OCI-M2 (cell line): ENCODE data around the gene CBX1.

Experiments used
- DNase-seq: peaks from one replicate; lab custom pipeline; 2025; ENCODE audit not compliant: unreplicated experiment; lab: John Stamatoyannopoulos, UW

CBX1 gene

DNA sequence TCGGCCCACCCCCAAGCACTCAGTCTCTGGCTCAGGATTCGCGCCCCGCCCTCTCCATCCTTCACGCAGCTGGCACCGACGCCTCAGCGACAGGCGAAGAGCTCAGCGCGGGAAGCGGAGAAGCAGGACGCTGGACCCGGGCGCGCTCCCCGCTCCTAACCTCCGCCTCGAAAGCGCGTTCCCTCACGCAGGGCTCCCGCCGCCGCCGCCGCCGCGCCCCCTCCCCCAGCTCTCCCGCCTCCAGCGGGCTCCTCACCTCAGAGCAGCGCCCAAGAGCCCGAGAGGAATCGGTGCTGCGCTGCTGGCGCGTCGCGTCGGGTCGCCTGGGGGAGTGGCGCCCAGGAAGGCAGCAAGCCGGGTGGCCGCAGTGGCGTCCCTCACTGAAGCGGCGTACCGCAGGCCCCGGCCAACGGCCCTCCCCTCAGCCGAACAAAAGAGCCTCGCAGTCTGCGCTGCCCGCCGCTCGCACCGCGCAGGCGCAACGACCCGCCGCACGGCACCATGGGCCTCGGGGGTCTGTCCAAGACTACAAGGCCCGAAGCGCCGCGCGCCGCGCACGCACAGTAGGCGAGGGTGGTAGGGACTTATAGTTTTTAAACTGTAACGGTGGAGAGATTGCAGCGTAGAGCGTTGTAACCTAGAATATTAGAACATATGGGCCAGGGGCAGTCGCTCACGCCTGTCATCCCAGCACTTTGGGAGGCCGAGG lies at the start of gene CBX1:
Gene CBX1 (minus strand): TSS at position 467 of the 709 bp plus-strand sequence. CDS start 24,474 bp downstream, outside the sequence.
- DNase-seq, result peak; percentile 45

DNA sequence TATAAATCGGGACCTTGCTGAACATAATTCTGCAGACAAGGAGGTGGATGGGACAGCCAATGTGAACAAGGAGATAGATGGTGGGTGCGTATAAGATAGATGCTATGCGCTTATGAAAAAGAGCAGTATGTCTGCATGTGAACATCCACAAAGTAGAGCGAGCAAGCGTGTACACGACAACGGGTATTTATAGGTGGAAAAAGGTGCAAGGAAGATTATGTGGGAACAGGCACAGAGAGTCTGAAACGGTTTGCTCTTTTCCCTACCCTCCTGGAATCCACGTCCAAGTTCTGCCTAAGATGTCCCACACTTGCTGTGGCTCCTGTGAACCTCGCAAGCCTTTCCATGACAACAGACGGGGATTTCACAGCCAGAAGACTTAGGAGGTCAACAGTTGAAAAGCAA lies 49.3 kb upstream of the CBX1 start:
- DNase-seq, result no peak

DNA sequence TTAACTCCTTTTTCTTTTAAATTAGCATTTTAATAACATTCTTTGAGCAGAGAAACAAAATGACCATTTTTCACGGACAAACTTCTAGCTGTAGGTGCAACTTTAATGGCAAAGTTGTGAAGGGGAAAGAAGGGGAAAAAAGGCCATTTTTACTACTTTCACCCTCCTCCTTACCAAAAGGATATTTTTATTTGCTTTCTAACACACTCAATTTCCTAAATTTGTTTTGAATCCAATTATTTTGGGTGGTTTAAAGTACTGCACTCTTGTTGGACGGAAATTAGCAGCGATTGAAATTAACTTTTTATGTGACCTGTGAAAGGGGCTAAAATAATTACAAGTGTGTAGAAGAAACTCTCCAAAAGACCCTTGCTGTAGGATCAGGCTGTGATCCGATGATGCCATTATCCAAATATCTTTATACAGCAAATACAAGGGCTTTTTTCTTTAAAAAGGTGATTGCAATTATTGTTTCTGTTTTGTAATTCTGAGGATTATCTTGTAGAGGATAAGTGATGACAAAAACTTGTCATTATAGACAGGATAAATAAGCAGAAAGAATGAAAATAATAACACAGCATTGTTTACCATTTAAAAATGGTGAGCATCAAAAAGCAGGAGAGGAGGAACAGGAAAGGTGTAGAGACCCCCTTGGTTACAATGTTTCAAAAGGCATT lies 48.6 kb upstream of the CBX1 start:
- DNase-seq, result no peak

DNA sequence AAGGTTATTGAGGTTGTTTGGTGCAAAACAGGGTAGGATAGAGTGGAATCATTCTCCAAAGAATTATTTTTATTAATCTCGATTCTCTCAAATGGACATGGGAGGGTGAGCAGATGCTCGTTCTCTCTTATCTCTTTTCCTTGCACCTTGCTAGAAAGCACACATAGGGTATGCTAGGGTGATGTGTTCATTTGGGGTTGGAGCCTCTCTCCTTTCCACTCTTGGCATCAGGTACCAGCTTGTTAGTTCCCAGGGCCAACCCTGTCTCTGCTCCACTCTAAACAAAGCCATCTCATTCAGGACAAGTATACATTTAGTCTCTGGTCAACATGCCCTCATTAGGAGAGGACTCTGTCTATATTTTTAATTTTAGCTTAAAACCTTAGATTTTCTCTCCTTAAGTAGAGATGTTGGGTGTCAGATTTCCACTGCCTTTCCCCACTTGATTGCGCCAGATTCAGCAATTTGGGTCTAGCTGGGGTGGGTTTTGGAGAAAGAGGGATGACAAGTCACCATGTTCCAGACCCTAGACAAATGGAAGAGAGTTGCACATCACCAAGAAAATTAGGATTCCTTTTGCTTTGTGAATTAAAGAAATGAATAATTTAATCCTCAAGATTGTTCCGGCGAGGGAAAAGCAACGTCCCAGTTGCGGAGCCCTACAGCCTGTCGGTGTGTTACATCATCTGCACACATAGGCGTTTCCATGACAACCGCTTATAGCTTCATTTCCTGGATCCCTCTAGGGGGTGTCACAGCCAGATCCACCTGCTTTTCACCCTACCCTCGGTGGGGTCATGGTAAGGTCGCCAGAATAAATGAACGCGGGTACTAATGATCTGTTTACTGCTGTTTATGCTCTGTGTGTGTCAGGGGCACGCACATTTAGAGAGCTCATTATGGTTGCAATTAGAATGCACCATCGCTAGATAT lies 47.8 kb upstream of the CBX1 start:
- DNase-seq, result no peak

DNA sequence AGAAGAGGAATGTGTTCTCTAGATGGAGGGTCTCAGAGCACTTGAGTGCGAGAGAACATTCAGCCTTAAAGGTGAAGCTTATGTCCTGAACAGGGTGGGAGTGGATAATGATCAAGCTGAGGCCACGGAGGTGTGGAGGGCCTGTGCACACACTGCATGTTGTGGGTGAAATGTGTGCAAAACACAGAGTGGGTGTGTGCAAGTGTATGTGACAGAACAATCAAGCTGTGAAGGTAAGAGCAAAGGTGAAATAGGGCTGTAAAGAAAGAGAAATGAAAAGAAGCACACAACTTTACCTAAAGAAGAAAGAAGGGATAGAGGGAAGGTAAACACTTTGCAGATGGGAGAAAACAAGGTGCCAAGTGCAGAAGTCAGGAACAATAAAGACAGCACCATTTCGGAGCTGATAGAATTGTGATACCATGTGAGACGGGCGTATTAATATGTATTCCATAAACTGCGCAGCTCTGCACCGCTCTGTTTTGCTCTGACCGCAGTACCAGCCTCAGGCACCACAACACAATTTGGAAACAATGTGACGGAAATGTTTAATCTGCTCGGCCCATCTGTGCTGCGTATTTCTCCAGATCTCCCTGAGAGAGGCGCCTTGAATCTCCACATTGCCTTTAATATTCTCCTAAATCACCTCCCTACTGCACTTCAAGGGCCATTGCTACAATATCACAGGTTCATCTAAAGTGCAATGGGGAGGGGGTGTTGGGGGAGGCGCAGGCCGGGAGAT lies 46.9 kb upstream of the CBX1 start:
- DNase-seq, result no peak

DNA sequence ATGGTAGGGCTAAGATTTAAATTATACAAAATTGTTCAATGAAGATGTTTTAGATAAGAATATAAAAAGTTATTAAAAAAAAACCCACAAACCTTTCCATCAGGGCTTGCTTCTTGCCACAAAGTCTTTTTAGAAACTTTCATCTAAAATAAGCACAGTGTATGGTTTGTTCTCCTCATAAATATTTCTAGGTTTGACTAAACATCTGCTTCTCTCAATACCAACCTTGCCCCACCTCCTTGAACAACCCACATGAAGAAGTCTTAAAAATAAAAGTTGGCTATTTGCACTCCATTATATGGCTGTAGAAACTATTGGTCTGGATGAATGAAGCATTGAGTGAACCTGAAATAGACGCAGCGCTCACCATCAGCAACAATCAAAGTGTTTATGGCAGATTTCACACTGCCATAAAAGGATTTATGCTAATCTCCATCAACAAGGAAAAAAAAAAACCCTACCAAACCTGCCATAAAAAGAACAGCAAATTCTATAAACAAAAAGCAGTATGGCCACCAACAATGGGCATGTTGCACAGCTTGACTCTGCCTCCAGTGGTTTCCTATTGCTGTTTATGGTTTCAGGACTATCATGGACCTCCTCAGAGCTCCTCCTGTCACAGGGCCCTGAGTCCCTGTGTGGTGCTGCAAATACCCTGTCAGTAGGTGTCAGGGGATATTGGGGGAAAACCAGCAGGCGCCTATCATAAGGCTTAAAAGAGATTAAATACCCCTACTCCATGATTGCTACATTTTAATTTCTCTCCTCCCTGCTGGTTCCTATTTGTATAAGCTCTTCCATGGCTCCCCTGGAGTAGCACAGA lies 43.9 kb upstream of the CBX1 start:
- no peak for DNase-seq

DNA sequence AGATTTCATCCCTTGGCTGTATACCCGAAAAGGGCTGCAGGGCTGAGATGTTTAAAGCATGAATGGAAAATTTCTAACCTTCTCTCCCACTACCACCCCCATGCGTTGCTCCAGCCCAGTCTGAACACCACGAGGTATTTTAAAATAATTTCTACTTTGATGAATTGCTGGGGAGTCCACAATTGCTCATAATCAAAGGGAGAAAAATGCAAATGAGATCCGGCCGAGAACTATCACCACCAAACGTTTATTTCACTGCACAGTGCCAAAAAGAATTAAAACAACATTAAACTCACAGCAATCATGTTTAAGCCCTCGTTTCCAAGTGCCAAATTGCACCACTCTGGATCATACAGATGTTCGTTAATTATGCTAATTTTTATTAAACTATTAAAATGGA lies 43.0 kb upstream of the CBX1 start:
- DNase-seq, result no peak

DNA sequence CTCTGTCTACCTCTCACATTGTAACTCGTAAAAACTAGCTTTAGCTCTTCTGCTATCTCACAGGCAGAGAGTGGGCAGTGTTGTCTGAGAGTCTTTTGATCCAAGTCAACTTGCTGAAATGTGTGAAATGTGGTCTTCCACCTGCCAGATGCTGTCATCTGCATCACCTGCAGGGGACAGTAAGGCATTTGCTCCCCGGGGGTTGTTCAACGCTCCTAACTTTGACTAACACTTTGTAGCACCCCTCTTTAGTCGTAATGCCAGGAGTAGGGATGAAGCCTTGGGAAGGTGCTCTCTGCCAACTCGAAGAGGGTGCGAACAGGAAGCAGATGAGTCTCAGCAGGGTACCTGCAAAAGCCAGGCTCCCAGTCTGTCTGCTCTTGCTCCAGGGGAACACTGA lies 42.4 kb upstream of the CBX1 start:
- DNase-seq, result no peak

DNA sequence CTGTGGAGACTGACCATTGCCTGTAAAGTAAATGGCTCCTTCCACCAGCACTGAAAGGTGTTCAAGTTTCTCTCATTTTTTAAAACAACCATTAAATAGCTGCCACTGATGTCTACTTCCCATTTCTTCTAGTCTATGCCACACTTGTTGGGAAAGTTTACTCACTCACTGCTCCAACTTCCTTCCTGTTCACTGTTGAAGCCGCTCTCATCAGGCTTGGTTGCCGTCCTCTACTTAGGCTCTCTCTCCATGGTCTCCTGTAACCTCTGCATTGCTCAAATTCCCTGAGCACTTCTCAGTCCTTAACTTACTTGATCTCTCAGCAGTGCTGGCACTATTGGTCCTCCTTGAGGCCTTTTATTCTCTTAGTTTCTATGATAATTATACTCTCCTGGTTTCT lies 38.7 kb upstream of the CBX1 start:
- no peak for DNase-seq

DNA sequence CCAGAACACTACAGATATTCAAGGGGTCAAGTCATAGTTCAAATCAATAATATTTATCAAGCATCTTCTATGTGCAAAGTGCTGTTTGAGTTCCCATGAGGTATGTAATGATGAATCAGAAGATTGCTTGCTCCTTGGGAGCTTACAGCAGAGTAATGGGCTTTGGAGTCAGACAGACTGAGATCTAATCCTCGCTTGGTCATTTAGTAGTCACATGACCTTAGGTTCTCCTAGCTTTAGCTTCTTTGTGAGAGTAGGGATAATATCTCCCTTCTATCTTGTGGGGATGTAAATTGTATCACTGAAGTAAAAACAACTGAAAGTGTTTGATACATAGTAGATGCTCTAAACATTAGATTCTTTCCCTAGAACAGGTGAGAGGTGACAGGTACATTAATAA lies 36.4 kb upstream of the CBX1 start:
- no peak for DNase-seq

DNA sequence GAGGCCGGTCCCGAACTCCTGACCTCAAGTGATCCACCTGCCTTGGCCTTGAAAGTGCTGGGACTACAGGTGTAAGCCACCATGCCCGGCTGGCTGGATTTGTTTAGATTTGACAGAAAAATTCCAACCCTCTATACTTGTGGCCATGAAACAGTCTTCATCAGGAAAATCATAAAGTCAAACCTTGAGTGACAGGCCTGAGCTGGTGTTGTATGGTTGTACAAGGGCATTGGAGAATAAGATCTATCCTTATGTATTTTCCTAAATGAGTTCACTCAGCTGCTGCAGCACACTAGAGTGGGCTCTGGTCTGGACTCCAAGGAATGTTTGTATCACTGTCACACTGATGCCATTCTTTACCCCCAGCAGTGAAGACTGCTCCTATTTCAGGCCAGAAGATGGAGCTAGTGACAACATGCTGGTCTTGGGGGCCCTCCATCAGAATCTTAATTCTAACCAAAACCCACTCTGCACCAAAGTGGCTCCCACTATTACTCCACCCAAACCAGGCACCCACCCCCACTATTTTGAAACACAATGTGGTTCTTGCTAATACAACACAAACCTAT lies 33.7 kb upstream of the CBX1 start:
- DNase-seq, result no peak

DNA sequence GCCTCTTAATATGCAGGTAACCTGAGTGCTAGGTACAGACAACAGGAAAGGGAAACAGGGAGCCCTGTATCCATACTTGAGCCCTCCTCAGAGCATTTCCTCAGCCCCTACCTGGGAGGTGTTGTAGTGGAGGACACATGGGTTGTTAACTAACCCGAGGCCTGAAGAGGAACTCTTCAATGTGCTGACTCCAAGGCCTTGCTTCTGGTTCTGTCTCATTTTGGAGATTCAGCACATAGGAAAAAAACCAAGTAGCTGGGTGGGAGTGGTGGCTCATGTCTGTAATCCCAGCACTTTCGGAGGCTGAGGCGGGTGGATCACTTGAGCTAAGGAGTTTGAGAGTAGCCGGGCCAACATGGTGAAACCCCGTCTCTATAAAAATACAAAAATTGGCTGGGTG lies 31.1 kb upstream of the CBX1 start:
- DNase-seq, result no peak

DNA sequence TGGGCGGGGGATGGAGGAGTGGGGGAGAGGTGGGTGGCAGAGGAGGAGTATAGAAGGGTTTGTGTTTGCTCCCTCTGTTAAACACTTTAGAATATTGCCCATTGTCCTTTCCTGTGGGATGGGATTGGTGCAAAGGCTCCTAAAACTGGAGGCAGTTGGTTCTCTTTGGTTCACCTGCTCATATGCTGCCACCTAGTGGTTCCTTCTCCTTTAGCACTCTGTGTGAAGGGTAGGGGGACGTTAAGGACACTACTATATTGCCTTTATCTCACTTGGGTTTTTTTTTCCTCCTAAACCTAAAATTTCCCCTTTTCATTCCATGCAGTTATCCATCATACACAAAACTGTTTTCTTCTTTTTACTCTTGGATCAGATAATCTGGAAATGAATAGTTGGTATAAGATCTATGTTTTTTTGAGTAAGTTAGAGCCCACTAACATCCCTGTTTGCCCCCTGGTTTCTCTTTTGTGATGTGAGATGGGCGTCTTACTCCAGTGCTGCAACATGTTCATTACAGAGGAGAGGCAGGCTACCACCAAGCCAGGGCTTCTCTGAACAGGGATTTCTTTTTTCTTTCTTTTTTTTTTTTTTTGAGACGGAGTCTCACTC lies 30.0 kb upstream of the CBX1 start:
- peak; percentile 59 for DNase-seq

DNA sequence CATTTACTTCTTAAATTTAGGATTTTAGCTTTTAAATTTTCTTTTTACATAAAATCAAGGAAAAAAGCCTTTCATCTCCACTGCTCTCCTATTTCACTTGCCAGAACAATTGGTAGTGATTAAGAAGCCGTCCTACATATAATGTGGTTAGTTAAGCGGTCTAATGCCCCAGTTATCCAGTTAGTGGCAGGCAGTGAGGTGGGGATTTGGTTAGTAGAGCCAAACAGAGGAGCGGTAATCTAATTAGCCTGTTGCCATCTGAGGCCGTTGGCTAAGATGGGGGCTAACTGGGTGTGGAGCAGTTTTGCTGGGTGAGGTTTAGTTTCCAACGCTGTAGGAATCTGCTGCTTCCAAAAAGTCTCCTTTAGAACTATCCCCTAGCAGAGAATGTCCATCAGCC lies 28.7 kb upstream of the CBX1 start:
- DNase-seq, result no peak

DNA sequence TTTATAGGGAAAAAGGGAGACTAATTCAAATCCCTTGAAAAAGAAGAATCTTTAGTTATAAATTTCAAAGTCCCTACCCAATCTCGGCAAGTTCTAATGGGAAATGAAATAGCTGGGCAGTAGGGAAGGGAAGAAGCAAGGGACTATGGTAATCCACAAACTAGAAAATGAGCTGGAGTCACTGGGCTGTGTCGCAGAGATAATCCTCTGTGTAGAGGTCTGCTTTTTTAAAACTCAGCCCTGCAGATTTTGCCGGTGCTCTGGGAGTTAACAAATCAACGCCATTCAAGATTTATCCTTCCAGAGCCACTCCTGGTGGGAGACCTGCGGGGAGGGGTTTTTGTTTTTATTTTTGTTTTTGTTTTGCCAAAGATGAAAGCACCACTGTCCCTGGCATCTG lies 27.1 kb upstream of the CBX1 start:
- no peak for DNase-seq

DNA sequence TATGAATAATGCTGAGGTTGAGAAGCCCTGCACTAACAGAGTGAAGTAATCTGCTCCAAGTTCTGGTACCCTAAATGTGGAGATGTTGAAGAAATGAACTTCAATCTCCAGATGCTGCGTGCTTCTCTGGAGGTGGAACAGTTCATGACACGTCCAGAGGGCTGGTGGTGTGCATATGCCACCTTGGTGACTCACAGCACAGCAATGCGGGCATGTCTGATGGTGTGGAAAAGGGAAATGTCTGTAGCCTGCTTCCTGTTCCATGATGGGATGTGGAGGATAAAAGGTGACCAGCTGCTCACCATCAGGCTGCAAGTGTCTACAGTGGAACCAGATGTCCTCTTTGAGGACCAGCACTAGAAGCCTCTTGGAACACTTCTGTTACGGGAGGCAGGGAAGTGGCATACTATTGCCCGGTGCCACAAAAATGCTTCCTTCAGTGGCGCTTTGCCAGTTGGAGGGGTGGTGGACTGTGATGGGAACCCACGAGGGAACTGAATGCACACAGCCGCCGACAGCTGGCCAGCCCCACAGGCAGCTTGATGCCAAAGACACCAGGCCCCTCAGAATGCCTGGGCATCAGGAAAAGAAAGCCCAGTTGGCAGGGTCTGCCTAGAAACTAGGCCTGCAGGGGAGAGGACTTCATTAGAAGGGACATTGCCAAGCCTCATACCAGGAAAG lies 26.2 kb upstream of the CBX1 start:
- DNase-seq, result no peak

DNA sequence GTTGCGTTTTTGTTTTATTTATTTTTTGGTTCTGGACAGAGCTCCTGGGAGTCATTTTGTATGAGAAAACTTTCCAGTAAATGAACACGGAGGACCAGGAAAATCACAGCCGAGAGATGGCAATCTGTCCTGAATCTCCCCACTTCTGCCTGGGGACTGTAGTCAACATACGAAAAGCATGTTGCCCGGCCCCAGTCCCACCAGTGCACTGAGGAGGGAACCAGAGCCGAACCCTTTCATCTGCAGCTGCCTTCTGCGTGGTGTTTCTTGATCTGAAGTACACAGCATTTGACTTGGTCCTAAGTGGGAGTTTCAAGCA lies 25.2 kb upstream of the CBX1 start:
- no peak for DNase-seq

DNA sequence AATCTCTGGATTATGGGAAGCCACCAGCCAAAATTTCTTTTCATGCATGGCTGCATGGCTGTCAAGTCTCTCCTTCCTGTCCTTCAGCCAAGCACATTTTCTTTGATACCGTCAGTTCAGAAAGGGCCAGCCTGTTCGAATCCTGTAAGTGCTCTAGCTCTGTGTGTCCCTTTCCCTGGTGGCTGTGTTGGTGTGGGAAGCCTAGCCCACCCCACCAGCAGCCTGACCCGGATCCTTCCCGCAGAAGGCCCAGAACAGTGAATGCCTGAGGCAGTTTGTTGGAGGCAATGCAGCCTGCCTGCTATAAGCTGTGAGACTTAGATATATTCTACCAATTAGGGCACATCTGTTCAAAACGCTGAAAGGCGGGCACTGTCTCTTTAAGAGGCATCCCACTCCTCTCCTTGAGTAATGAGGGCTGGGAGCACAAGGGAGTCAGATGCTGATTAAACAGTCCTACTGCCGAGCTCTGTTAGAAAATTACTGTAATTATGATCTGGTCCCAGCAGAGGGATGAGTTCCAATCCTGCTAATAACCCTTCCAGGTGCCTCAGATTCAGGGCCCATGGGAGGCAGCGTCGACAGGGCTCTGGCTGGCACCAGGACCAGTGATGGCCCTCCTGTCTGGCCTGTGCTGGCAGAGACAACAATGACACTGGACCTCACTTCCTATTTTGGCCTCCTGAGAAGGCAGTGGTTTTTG lies 24.7 kb upstream of the CBX1 start:
- no peak for DNase-seq
